ENCODE results near the gene SLC45A2. TPM values are rescaled to one million over a fixed set of nuclear protein-coding genes. Genes with fewer than 3 reads are reported as not detected.

The SLC45A2 gene
- total RNA-seq, 1 experiment from 2014 or later: not detected

DNA sequence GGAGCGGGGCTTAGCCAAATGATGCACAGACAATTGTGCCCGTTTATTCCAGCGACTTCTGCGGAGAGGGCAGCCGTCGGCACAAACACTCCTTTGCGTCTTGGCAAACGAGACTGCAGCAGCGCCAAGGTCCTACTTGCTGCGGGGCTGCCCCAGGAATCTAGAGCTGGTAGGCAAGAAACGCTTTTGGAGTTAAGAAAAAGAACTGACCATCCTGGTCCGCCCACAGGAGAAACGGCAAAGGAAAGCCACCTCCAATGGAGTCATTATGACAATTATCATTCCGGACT, 46.0 kb downstream of the SLC45A2 start:
- CTCF ChIA-PET: no interaction called here
- no peak for DNase-seq (ENCODE audit: unreplicated experiment)
- Mint-ChIP-seq H3K27ac (ENCODE audit: low read depth, unreplicated experiment) (no peak overlapping the region), H3K27me3 (ENCODE audit: insufficient read depth, unreplicated experiment) (peaks cover 54% of the 10 kb centered on the region), H3K36me3 (ENCODE audit: insufficient read depth, unreplicated experiment) (no peaks in the 10 kb centered on the region), H3K9me3 (ENCODE audit: unreplicated experiment) (no peaks in the 10 kb centered on the region), H3K4me3 (ENCODE audit: unreplicated experiment) (no peak overlapping the region), H3K4me1 (ENCODE audit: insufficient read depth, unreplicated experiment) (peaks cover 7% of the 10 kb centered on the region)
- TF ChIP-seq, protein P1, sequence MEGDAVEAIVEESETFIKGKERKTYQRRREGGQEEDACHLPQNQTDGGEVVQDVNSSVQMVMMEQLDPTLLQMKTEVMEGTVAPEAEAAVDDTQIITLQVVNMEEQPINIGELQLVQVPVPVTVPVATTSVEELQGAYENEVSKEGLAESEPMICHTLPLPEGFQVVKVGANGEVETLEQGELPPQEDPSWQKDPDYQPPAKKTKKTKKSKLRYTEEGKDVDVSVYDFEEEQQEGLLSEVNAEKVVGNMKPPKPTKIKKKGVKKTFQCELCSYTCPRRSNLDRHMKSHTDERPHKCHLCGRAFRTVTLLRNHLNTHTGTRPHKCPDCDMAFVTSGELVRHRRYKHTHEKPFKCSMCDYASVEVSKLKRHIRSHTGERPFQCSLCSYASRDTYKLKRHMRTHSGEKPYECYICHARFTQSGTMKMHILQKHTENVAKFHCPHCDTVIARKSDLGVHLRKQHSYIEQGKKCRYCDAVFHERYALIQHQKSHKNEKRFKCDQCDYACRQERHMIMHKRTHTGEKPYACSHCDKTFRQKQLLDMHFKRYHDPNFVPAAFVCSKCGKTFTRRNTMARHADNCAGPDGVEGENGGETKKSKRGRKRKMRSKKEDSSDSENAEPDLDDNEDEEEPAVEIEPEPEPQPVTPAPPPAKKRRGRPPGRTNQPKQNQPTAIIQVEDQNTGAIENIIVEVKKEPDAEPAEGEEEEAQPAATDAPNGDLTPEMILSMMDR (IDR thresholded peaks at IDR 0.05; ENCODE audit: unreplicated experiment): no peak
- intact Hi-C loops (cut with micrococcal nuclease): loop anchor here (10.0 kb wide), 1 partner anchor 464 kb away; no protein-coding TSS in a partner anchor
- POLR2A ChIA-PET: no interaction called here
- BruUV-seq (replicated peaks): no TSS peak

DNA sequence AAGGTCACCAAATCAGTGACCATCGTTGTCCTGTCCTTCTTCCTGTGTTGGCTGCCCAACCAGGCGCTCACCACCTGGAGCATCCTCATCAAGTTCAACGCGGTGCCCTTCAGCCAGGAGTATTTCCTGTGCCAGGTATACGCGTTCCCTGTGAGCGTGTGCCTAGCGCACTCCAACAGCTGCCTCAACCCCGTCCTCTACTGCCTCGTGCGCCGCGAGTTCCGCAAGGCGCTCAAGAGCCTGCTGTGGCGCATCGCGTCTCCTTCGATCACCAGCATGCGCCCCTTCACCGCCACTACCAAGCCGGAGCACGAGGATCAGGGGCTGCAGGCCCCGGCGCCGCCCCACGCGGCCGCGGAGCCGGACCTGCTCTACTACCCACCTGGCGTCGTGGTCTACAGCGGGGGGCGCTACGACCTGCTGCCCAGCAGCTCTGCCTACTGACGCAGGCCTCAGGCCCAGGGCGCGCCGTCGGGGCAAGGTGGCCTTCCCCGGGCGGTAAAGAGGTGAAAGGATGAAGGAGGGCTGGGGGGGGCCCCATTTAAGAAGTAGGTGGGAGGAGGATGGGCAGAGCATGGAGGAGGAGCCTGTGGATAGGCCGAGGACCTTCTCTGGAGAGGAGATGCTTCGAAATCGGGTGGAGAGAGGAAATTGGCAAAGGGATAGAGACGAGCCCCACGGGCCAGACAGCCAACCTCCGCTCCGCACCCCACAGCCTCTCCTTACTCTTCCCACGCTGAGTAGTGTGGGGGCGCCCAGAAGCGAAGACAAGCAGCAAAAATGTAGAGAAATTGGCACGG, 46.6 kb downstream of the SLC45A2 start:
- BruUV-seq (replicated peaks): no TSS peak
- DNase-seq (ENCODE audit: unreplicated experiment): no peak
- POLR2A ChIA-PET: no interaction called here
- Mint-ChIP-seq H3K4me3 (ENCODE audit: unreplicated experiment) (no peak overlapping the region), H3K27me3 (ENCODE audit: insufficient read depth, unreplicated experiment) (peaks cover 48% of the 10 kb centered on the region), H3K4me1 (ENCODE audit: insufficient read depth, unreplicated experiment) (peaks cover 7% of the 10 kb centered on the region), H3K9me3 (ENCODE audit: unreplicated experiment) (no peaks in the 10 kb centered on the region), H3K36me3 (ENCODE audit: insufficient read depth, unreplicated experiment) (no peaks in the 10 kb centered on the region), H3K27ac (ENCODE audit: low read depth, unreplicated experiment) (no peak overlapping the region)
- TF ChIP-seq, protein P1 (IDR thresholded peaks at IDR 0.05; ENCODE audit: unreplicated experiment): no peak
- intact Hi-C loops (cut with micrococcal nuclease): loop anchor here (10.0 kb wide), 1 partner anchor 463 kb away; no protein-coding TSS in a partner anchor
- CTCF ChIA-PET: no interaction called here

DNA sequence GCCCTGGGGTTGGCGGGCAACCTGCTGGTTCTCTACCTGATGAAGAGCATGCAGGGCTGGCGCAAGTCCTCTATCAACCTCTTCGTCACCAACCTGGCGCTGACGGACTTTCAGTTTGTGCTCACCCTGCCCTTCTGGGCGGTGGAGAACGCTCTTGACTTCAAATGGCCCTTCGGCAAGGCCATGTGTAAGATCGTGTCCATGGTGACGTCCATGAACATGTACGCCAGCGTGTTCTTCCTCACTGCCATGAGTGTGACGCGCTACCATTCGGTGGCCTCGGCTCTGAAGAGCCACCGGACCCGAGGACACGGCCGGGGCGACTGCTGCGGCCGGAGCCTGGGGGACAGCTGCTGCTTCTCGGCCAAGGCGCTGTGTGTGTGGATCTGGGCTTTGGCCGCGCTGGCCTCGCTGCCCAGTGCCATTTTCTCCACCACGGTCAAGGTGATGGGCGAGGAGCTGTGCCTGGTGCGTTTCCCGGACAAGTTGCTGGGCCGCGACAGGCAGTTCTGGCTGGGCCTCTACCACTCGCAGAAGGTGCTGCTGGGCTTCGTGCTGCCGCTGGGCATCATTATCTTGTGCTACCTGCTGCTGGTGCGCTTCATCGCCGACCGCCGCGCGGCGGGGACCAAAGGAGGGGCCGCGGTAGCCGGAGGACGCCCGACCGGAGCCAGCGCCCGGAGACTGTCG, 47.3 kb downstream of the SLC45A2 start:
- no peaks in the 10 kb centered on the region for H3K36me3 Mint-ChIP-seq (ENCODE audit: insufficient read depth, unreplicated experiment)
- DNase-seq (ENCODE audit: unreplicated experiment): no peak
- intact Hi-C loops (cut with micrococcal nuclease): loop anchor here (10.0 kb wide), 1 partner anchor 462 kb away; no protein-coding TSS in a partner anchor
- TF ChIP-seq, protein P1 (IDR thresholded peaks at IDR 0.05; ENCODE audit: unreplicated experiment): no peak
- H3K27me3 Mint-ChIP-seq (ENCODE audit: insufficient read depth, unreplicated experiment): peaks cover 45% of the 10 kb centered on the region
- peaks cover 7% of the 10 kb centered on the region for H3K4me1 Mint-ChIP-seq (ENCODE audit: insufficient read depth, unreplicated experiment)
- no peak overlapping the region for H3K4me3 Mint-ChIP-seq (ENCODE audit: unreplicated experiment)
- H3K27ac Mint-ChIP-seq (ENCODE audit: low read depth, unreplicated experiment): no peak overlapping the region
- ChIA-PET CTCF (interaction anchor here (4.7 to 7.3 kb wide), 2 partner anchors 467 to 502 kb away, joined by 30 to 72 read pairs; no protein-coding TSS in a partner anchor), POLR2A (no interaction called here)
- no peaks in the 10 kb centered on the region for H3K9me3 Mint-ChIP-seq (ENCODE audit: unreplicated experiment)
- no TSS peak for BruUV-seq (replicated peaks)

DNA sequence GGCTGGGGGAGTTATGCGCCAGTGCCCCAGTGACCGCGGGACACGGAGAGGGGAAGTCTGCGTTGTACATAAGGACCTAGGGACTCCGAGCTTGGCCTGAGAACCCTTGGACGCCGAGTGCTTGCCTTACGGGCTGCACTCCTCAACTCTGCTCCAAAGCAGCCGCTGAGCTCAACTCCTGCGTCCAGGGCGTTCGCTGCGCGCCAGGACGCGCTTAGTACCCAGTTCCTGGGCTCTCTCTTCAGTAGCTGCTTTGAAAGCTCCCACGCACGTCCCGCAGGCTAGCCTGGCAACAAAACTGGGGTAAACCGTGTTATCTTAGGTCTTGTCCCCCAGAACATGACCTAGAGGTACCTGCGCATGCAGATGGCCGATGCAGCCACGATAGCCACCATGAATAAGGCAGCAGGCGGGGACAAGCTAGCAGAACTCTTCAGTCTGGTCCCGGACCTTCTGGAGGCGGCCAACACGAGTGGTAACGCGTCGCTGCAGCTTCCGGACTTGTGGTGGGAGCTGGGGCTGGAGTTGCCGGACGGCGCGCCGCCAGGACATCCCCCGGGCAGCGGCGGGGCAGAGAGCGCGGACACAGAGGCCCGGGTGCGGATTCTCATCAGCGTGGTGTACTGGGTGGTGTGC, 48.0 kb downstream of the SLC45A2 start, which contains the start of gene RXFP3:
Gene RXFP3 (plus strand): TSS at position 6 of the 636 bp plus-strand sequence. CDS start 355 bp downstream, at position 361.
- no peak within 1 kb of the TSS for H3K27ac Mint-ChIP-seq (ENCODE audit: low read depth, unreplicated experiment)
- no peak for DNase-seq (ENCODE audit: unreplicated experiment)
- BruUV-seq (replicated peaks): no TSS peak
- intact Hi-C loops (cut with micrococcal nuclease): loop anchor here (10.0 kb wide), 1 partner anchor 462 kb away; no protein-coding TSS in a partner anchor
- ChIA-PET CTCF (interaction anchor here (0.6 to 7.3 kb wide), 11 partner anchors 9 to 1124 kb away, joined by 3 to 72 read pairs (median 3); no protein-coding TSS in a partner anchor), POLR2A (no interaction called here)
- H3K36me3 Mint-ChIP-seq (ENCODE audit: insufficient read depth, unreplicated experiment): no peaks in the 10 kb centered on the region
- peaks cover 7% of the 10 kb centered on the region for H3K4me1 Mint-ChIP-seq (ENCODE audit: insufficient read depth, unreplicated experiment)
- H3K4me3 Mint-ChIP-seq (ENCODE audit: unreplicated experiment): no peak within 1 kb of the TSS
- H3K9me3 Mint-ChIP-seq (ENCODE audit: unreplicated experiment): no peaks in the 10 kb centered on the region
- H3K27me3 Mint-ChIP-seq (ENCODE audit: insufficient read depth, unreplicated experiment): peaks cover 45% of the 10 kb centered on the region
- TF ChIP-seq, protein P1 (IDR thresholded peaks at IDR 0.05; ENCODE audit: unreplicated experiment): no peak
